Activated CD4-positive, alpha-beta memory T cell treated with anti-CD3 and anti-CD28 coated beads for 36 hours (primary cell): ENCODE data around the gene RELN. TPM values are rescaled to one million over a fixed set of nuclear protein-coding genes. Genes with fewer than 3 reads are reported as not detected.

ENCODE experiments used
- CTCF ChIA-PET: fragments of 350-600 bp; sonication (Branson Sonifier 250); formaldehyde crosslinking; loops from one replicate; lab custom pipeline; 2021; ENCODE audit warnings: antibody characterized with exemption, inconsistent platforms; lab: Charles Lee
- POLR2A ChIA-PET: fragments of 350-600 bp; sonication (Branson Sonifier 250); formaldehyde crosslinking; loops from one replicate; lab custom pipeline; 2021; ENCODE audit warnings: antibody characterized with exemption; lab: Charles Lee
- DNase-seq: peaks from one replicate; pipeline ENCODE4 v3.0.0-alpha.2; 2020
- H3K27ac Mint-ChIP-seq: one replicate; pipeline ENCODE4 v1.8.0; 2021; ENCODE audit warnings: mixed read lengths
- H3K27me3 Mint-ChIP-seq: one replicate; pipeline ENCODE4 v1.8.0; 2021; ENCODE audit warnings: mixed read lengths
- H3K36me3 Mint-ChIP-seq: one replicate; pipeline ENCODE4 v1.8.0; 2021; ENCODE audit warnings: mixed read lengths
- H3K4me1 Mint-ChIP-seq: one replicate; pipeline ENCODE4 v1.8.0; 2021; ENCODE audit warnings: low read depth, mixed read lengths
- H3K4me3 Mint-ChIP-seq: one replicate; pipeline ENCODE4 v1.8.0; 2021; ENCODE audit warnings: mild to moderate bottlenecking, mixed read lengths
- H3K9me3 Mint-ChIP-seq: one replicate; pipeline ENCODE4 v1.8.0; 2021; ENCODE audit warnings: mixed read lengths
- intact Hi-C: fragments of 100-400 bp; cut with micrococcal nuclease; formaldehyde crosslinking; loops from one replicate; pipeline ENCODE4 v1.15.1; 2023
- total RNA-seq, 2 experiments: library from RNA; stranded (reverse); gene quantifications; one replicate each; pipeline ENCODE4 v1.2.3, GENCODE V29; 2021

RELN gene
- total RNA-seq, 2 experiments from 2014 or later, result not detected

GRCh38 chr7:103875718-103876117 lies 113.7 kb downstream of the RELN start:
- CTCF ChIA-PET, result no interaction called here
- H3K4me1 Mint-ChIP-seq, result no peaks in the 10 kb centered on the region
- DNase-seq, result no peak
- H3K9me3 Mint-ChIP-seq, result no peaks in the 10 kb centered on the region
- H3K36me3 Mint-ChIP-seq, result no peaks in the 10 kb centered on the region
- POLR2A ChIA-PET, result no interaction called here
- H3K27me3 Mint-ChIP-seq, result no peaks in the 10 kb centered on the region
- no peak overlapping the region for H3K27ac Mint-ChIP-seq
- H3K4me3 Mint-ChIP-seq, result no peak overlapping the region
- intact Hi-C loops, result no loop called here

DNA sequence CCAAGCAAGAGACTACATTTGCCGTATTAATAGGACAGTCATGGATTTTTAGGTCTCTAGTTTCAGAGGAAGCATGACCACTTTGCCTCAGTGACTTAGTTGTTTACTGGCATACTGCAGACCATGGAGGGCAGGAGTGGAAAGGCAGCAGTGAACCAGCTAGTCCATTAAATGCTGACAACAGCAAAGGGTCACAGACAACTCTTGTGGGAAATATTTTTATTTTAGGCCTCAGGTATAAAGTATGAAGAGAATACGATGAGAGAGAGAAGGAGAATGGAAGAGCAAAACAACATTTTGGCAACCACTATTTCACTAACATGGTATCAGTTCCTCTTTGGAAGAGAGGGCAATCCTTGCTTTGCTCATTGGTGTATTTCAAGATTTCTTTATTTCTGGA lies 118.0 kb downstream of the RELN start:
- CTCF ChIA-PET, result no interaction called here

GRCh38 chr7:103870664-103871063 lies 118.8 kb downstream of the RELN start:
- Mint-ChIP-seq H3K4me1 (no peaks in the 10 kb centered on the region), H3K36me3 (no peaks in the 10 kb centered on the region), H3K4me3 (no peak overlapping the region), H3K27ac (no peak overlapping the region), H3K27me3 (no peaks in the 10 kb centered on the region), H3K9me3 (no peaks in the 10 kb centered on the region)
- no peak for DNase-seq
- ChIA-PET POLR2A (no interaction called here), CTCF (interaction anchor here (0.8 kb wide), 1 partner anchor 460 kb away, joined by 3 read pairs; no protein-coding TSS in a partner anchor)
- intact Hi-C loops, result no loop called here

More for the DNA sequence above, 118.0 kb downstream of the RELN start:
- DNase-seq, result no peak
- H3K27ac Mint-ChIP-seq, result no peak overlapping the region
- intact Hi-C loops, result no loop called here
- H3K4me1 Mint-ChIP-seq, result no peaks in the 10 kb centered on the region
- H3K9me3 Mint-ChIP-seq, result no peaks in the 10 kb centered on the region
- no peak overlapping the region for H3K4me3 Mint-ChIP-seq
- no peaks in the 10 kb centered on the region for H3K27me3 Mint-ChIP-seq
- POLR2A ChIA-PET, result interaction anchor here (0.6 kb wide), 1 partner anchor 442 kb away, joined by 4 read pairs; no protein-coding TSS in a partner anchor
- H3K36me3 Mint-ChIP-seq, result no peaks in the 10 kb centered on the region

DNA sequence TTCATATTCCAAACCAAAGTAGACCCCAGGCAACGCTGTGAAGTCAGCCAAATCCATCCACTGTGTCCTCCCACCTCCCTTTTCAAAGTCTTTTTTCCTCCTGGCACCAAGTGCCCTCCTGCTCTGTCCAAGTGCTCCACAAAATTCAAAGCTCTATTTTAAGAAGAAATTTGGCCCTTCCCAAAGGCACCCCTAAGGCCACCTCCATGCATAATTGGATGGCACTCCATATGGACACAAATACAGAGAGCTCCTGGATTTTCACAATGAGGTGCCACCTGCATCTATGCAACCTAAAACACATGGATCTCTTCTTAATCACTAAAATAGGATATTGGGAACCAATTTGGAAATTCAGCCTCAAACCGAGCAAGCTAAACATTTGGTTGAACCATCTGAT lies 121.6 kb downstream of the RELN start:
- Mint-ChIP-seq H3K9me3 (no peaks in the 10 kb centered on the region), H3K27me3 (no peaks in the 10 kb centered on the region), H3K36me3 (no peaks in the 10 kb centered on the region), H3K27ac (no peak overlapping the region), H3K4me1 (no peaks in the 10 kb centered on the region), H3K4me3 (no peak overlapping the region)
- ChIA-PET CTCF (no interaction called here), POLR2A (no interaction called here)
- DNase-seq, result no peak
- intact Hi-C loops, result no loop called here

- Mint-ChIP-seq H3K36me3 (no peaks in the 10 kb centered on the region), H3K9me3 (no peaks in the 10 kb centered on the region), H3K27ac (no peak overlapping the region), H3K4me3 (no peak overlapping the region), H3K27me3 (no peaks in the 10 kb centered on the region), H3K4me1 (no peaks in the 10 kb centered on the region)
- intact Hi-C loops, result no loop called here
- CTCF ChIA-PET, result no interaction called here
- no peak for DNase-seq
- POLR2A ChIA-PET, result no interaction called here
Observed at GRCh38 chr7:103866919-103867318, 122.5 kb downstream of the RELN start.

DNA sequence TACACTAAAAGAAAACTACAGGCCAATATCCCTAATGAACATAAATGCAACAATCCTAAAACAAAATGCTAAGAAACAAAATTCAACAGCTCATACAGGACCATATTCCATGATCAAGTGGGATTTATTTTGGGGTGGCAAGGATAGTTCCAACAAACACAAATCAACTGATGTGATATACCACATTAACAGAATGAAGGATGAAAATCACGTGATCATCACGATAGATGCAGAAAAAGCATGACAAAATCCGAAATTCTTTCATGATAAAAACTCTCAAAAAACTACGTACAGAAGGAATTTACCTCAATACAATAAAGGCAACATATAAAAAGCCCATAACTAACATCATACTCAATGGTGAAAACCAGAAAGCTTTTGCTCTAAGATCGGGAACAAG lies 124.0 kb downstream of the RELN start:
- H3K4me1 Mint-ChIP-seq, result no peaks in the 10 kb centered on the region

DNA sequence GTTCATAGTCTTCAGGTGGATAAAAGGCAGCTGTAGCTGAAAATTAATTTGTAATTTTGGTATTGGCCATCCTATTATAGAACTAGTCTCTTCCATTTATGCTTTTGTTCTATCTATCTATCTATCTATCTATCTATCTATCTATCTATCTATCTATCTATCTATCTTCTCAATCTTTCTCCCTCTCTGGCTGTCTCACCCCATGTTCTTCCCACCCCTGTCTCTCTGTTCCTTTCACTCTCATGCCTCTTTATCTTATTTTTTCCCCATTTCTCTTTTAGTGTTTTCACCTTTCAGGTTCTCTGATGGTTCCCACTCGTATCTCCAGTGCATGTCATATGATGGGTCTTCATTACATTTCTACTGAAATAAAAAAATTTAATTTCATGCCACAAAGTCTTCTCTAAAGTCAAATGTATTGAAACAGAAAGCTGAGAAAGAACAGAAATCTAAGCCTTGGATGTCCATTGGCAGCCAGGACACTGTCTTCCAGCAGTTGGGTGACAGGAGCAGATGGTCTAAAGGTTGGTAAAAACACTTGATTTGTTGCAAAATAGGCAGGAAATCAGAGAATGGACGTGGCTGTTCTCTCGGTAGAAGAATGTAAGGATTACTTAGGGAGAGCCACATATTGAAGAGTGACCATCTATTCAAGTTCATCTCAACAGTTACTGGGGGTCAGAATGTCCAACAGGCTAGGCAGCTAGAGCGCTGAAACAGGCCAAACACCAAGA lies 127.0 kb downstream of the RELN start:
- no peaks in the 10 kb centered on the region for H3K9me3 Mint-ChIP-seq
- intact Hi-C loops, result no loop called here
- H3K4me1 Mint-ChIP-seq, result no peaks in the 10 kb centered on the region
- no peak overlapping the region for H3K4me3 Mint-ChIP-seq
- H3K27ac Mint-ChIP-seq, result no peak overlapping the region
- no peaks in the 10 kb centered on the region for H3K36me3 Mint-ChIP-seq
- no peaks in the 10 kb centered on the region for H3K27me3 Mint-ChIP-seq
- ChIA-PET POLR2A (no interaction called here), CTCF (no interaction called here)
- DNase-seq, result no peak

More for the DNA sequence above, 124.0 kb downstream of the RELN start:
- no peaks in the 10 kb centered on the region for H3K9me3 Mint-ChIP-seq
- POLR2A ChIA-PET, result no interaction called here
- H3K36me3 Mint-ChIP-seq, result no peaks in the 10 kb centered on the region
- no peak overlapping the region for H3K27ac Mint-ChIP-seq
- no peaks in the 10 kb centered on the region for H3K27me3 Mint-ChIP-seq
- no peak for DNase-seq
- H3K4me3 Mint-ChIP-seq, result no peak overlapping the region
- CTCF ChIA-PET, result no interaction called here
- intact Hi-C loops, result no loop called here

DNA sequence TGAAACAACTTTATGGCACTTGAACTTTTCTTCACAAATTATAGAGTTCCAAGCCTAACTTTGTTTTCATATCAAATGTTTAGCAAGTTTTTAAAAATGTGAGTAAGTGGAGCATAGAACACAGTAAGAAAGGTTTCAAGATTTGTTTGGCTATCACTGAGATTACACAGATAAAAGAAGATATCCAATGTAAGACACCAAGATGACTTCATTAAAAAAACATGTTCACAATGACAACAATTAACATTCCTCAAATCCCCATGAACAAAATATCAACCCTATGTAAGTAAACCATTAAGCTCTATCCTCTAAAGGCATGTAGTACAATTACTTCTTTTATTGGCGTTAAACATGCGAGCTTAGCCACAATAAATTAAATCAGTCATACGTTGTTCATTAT lies 129.7 kb downstream of the RELN start:
- intact Hi-C loops, result no loop called here
- Mint-ChIP-seq H3K4me3 (no peak overlapping the region), H3K27me3 (peaks cover 5% of the 10 kb centered on the region), H3K9me3 (no peaks in the 10 kb centered on the region), H3K4me1 (no peaks in the 10 kb centered on the region), H3K36me3 (no peaks in the 10 kb centered on the region), H3K27ac (no peak overlapping the region)
- CTCF ChIA-PET, result no interaction called here
- POLR2A ChIA-PET, result no interaction called here
- no peak for DNase-seq

DNA sequence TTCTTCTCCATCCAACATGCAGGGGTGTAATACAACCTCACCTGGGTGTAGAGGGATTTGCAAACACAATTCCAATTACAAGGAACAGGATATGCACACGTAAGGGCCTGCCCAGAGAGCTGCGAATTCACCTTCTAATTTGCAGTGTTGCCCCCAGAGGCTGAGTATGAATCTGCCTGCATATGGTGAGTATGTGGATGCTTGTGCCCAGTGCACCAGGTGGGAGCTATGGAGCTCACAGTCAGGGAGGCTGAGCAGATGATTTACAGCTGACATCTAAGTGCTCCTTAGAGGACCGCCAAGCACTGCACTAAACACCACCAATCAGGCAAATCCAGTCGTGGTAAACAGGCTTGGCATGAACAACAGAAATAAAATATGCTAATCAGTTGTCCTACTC lies 132.0 kb downstream of the RELN start:
- no peaks in the 10 kb centered on the region for H3K9me3 Mint-ChIP-seq
- no peaks in the 10 kb centered on the region for H3K36me3 Mint-ChIP-seq
- peaks cover 9% of the 10 kb centered on the region for H3K27me3 Mint-ChIP-seq
- no peak overlapping the region for H3K4me3 Mint-ChIP-seq
- no peak overlapping the region for H3K27ac Mint-ChIP-seq
- CTCF ChIA-PET, result no interaction called here
- DNase-seq, result no peak
- POLR2A ChIA-PET, result no interaction called here
- intact Hi-C loops, result no loop called here
- no peaks in the 10 kb centered on the region for H3K4me1 Mint-ChIP-seq

DNA sequence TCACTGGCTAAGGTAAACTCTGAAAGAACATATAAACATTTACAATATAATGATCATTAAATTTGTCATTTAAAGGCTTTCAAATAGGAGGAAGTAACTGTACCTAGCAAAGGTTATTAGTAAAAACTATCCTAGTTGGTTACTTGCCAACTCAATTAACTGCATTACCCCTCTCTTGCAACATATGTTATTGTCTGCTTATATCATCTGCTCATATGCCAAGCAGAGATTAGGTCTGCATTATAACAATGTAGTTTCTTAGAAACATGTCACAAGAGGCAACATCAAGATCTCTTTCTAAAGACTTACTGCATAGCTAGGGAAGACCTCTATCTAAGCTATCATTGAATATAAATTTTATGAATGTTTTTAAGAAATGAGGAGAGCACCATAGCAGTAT lies 132.5 kb downstream of the RELN start:
- POLR2A ChIA-PET, result no interaction called here
- CTCF ChIA-PET, result no interaction called here

DNA sequence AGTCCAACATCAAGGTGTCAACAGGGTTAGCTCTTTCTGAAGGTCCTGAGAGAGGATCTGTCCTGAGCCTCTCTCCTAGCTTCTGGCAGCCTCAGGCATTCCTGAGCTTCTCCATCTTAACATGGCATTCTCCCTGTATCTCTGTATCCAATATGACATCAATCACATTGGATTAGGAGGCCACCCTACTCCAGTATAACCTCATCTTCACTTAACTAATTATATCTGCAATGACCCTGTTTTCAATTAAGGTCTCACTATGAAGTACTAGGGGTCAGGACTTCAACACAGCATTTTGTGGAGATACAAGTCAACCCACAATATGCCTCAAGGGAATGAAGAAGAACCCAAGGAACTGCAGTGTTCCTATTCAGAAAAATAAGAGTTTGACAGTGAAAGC lies 133.8 kb downstream of the RELN start:
- peaks cover 2% of the 10 kb centered on the region for H3K9me3 Mint-ChIP-seq
- H3K27ac Mint-ChIP-seq, result no peak overlapping the region
- DNase-seq, result no peak
- ChIA-PET POLR2A (no interaction called here), CTCF (no interaction called here)
- peaks cover 9% of the 10 kb centered on the region for H3K27me3 Mint-ChIP-seq
- H3K4me3 Mint-ChIP-seq, result no peak overlapping the region
- H3K36me3 Mint-ChIP-seq, result no peaks in the 10 kb centered on the region
- intact Hi-C loops, result no loop called here
- no peaks in the 10 kb centered on the region for H3K4me1 Mint-ChIP-seq

More for the DNA sequence above, 132.5 kb downstream of the RELN start:
- Mint-ChIP-seq H3K27ac (no peak overlapping the region), H3K27me3 (peaks cover 9% of the 10 kb centered on the region), H3K4me3 (no peak overlapping the region), H3K4me1 (no peaks in the 10 kb centered on the region), H3K36me3 (no peaks in the 10 kb centered on the region), H3K9me3 (no peaks in the 10 kb centered on the region)
- no peak for DNase-seq
- intact Hi-C loops, result no loop called here

GRCh38 chr7:103854611-103855010 lies 134.8 kb downstream of the RELN start:
- Mint-ChIP-seq H3K27me3 (peaks cover 9% of the 10 kb centered on the region), H3K27ac (no peak overlapping the region), H3K36me3 (peaks cover 2% of the 10 kb centered on the region), H3K4me3 (no peak overlapping the region), H3K4me1 (no peaks in the 10 kb centered on the region), H3K9me3 (peaks cover 4% of the 10 kb centered on the region)
- intact Hi-C loops, result no loop called here
- ChIA-PET POLR2A (no interaction called here), CTCF (no interaction called here)
- DNase-seq, result no peak

GRCh38 chr7:103851357-103851756 lies 138.1 kb downstream of the RELN start:
- no peak for DNase-seq
- H3K4me3 Mint-ChIP-seq, result no peak overlapping the region
- H3K27ac Mint-ChIP-seq, result no peak overlapping the region
- POLR2A ChIA-PET, result no interaction called here
- CTCF ChIA-PET, result no interaction called here
- no peaks in the 10 kb centered on the region for H3K4me1 Mint-ChIP-seq
- intact Hi-C loops, result no loop called here
- H3K36me3 Mint-ChIP-seq, result peaks cover 2% of the 10 kb centered on the region
- H3K9me3 Mint-ChIP-seq, result peaks cover 4% of the 10 kb centered on the region
- H3K27me3 Mint-ChIP-seq, result peaks cover 9% of the 10 kb centered on the region
